Measurements from ENCODE around the gene PSME1.

The PSME1 gene

GRCh38 chr14:24135834-24136683, at the start of gene PSME1:
Gene PSME1 (plus strand): TSS chr14:24136194. CDS start chr14:24136263, 69 bp downstream.
- DNase-seq: peak; percentile 91

- DNase-seq: no peak
Observed at GRCh38 chr14:24087004-24087403, 49.0 kb upstream of the PSME1 start.

- DNase-seq: no peak
Observed at GRCh38 chr14:24088095-24088494, 47.9 kb upstream of the PSME1 start.

- no peak for DNase-seq
Observed at GRCh38 chr14:24089890-24090289, 46.1 kb upstream of the PSME1 start.

GRCh38 chr14:24092110-24092504, 43.9 kb upstream of the PSME1 start:
- DNase-seq: no peak

GRCh38 chr14:24092505-24093206, 43.3 kb upstream of the PSME1 start:
- DNase-seq: no peak

- DNase-seq: no peak
Observed at GRCh38 chr14:24093207-24093900, 42.6 kb upstream of the PSME1 start.

GRCh38 chr14:24093901-24094840, 41.8 kb upstream of the PSME1 start, which contains the start of gene PCK2:
Gene PCK2 (plus strand): TSS chr14:24094311. CDS start chr14:24094406, 95 bp downstream.
- DNase-seq: peak; percentile 83

GRCh38 chr14:24094841-24095270, 41.1 kb upstream of the PSME1 start:
- DNase-seq: no peak

- DNase-seq: peak; percentile 58
Observed at GRCh38 chr14:24095271-24096068, 40.5 kb upstream of the PSME1 start.

- no peak for DNase-seq
Observed at GRCh38 chr14:24096545-24097181, 39.3 kb upstream of the PSME1 start.

- no peak for DNase-seq
Observed at GRCh38 chr14:24098229-24098926, 37.6 kb upstream of the PSME1 start.

- no peak for DNase-seq
Observed at GRCh38 chr14:24098927-24099813, 36.8 kb upstream of the PSME1 start.

- DNase-seq: no peak
Observed at GRCh38 chr14:24100197-24100981, 35.6 kb upstream of the PSME1 start.

- DNase-seq: no peak
Observed at GRCh38 chr14:24100982-24101494, 35.0 kb upstream of the PSME1 start.

GRCh38 chr14:24102357-24103048, 33.5 kb upstream of the PSME1 start:
- no peak for DNase-seq

- DNase-seq: no peak
Observed at GRCh38 chr14:24103451-24103850, 32.5 kb upstream of the PSME1 start.

All from CD4-positive, alpha-beta T cell treated with Interleukin-15 for 1 hour (primary cell).